Psoas muscle (tissue), 8 donors: ENCODE results near the gene DGKB. TPM values are rescaled to one million over a fixed set of nuclear protein-coding genes. Genes with fewer than 3 reads are reported as not detected.

Experiments
- ATAC-seq, 4 donors: fragments of 200-7000 bp; cut with Tn5 transposase; one replicate each; pipeline ENCODE4 v1.9.1; 2020; ENCODE audit warnings: moderate library complexity in 3 of 4, mild to moderate bottlenecking in 2 of 4
- DNase-seq, 2 donors: peaks; one replicate each; pipeline ENCODE4 v3.0.0-alpha.2; 2020
- H3K27ac ChIP-seq: fragments of 200-600 bp; one replicate; pipeline ENCODE4 v1.8.0; 2022
- H3K27me3 ChIP-seq, 3 donors: fragments of 200-600 bp in 1 of 3; one replicate each; pipeline versions ENCODE4 v1.6.1 to v1.8.0; 2013 to 2022; ENCODE audit warnings: low read length in 2 of 3, mild to moderate bottlenecking in 2 of 3, moderate library complexity in 1 of 3; ENCODE audit not compliant: insufficient read depth in 3 of 3
- H3K36me3 ChIP-seq, 2 donors: fragments of 200-600 bp in 1 of 2; one replicate each; pipeline versions ENCODE4 v1.6.1 to v1.8.0; 2013 to 2022; ENCODE audit warnings: low read depth in 1 of 2, mild to moderate bottlenecking in 1 of 2, moderate library complexity in 1 of 2; ENCODE audit not compliant: insufficient read depth in 1 of 2
- H3K4me1 ChIP-seq: fragments of 200-600 bp; one replicate; pipeline ENCODE4 v1.8.0; 2022
- H3K4me3 ChIP-seq: fragments of 200-600 bp; one replicate; pipeline ENCODE4 v1.8.0; 2022; ENCODE audit warnings: mild to moderate bottlenecking
- H3K9me3 ChIP-seq: fragments of 200-600 bp; one replicate; pipeline ENCODE4 v1.8.0; 2022
- whole genome bisulfite sequencing, 3 donors: extraction: QIAGEN DNeasy Blood & Tissue Kit; methylation state at CpG; one replicate each; pipeline versions ENCODE4 v1.1.6 to v1.1.7; 2013; 5-methylcytosine and 5-hydroxymethylcytosine counted together
- intact Hi-C, 2 donors: fragments of 100-400 bp; cut with DNase I; formaldehyde crosslinking; loops; one replicate each; pipeline versions ENCODE4 v1.11.0 to v1.14.2; 2022
- polyA plus RNA-seq, 3 donors: library from polyadenylated mRNA; stranded (reverse); fragments of 200-250 nt; gene quantifications; one replicate each; pipeline ENCODE4 v1.2.3, GENCODE V29; 2013
- total RNA-seq, 4 donors: library from RNA; stranded (reverse); fragmentation: NEBNext Ultra II Directional in 2 of 4; extraction: Animal tissue kit (Norgen Biotek cat#: 25700) in 2 of 4; gene quantifications; one replicate each; pipeline versions ENCODE4 v1.2.1 to v1.2.4, GENCODE V29; 2021 to 2023
- TF ChIP-seq, protein P1 (sequence below): fragments of 200-600 bp; IDR thresholded peaks from one replicate; pipeline ENCODE4 v1.8.0; 2022; ENCODE audit warnings: antibody characterized with exemption
- donor health status: healthy with polysubstance abuse.
- donor health status: DM: no; HTN: no; CAD: no; lungs with moderate emphysema.
- donor health status: Bipolar disorder and iron deficiency.
- donor health status: healthy.
- donor health status: DM: yes; HTN: yes; CAD: no.
- donor health status: DM: no; HTN: no; CAD: no.
- donor health status: DM: no; HTN: no; CAD: no.
- donor health status: DM: yes; HTN: yes; CAD: no.

DGKB gene
- total and polyA plus RNA-seq, 7 donors: 0.01 to 0.26 (median 0.04) TPM; not detected in 2

DNA sequence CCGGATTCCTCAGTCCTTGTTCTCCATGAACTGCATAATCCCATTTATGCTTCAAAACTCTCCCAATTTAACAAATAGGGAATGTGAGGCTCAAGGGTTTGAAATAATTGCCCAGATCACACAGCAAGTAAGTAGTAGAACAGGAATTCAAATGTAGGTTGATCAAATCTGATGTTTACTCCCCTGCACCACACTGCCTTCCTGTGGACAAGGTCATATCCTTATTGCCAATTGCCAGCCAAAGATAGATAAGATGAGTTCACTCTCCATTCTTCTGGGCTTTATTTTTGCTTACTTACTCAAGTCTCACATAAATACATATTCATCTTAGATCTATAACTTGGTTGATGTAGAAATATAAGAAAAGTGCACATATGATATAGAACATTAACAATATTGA, 477.9 kb downstream of the DGKB start:
- ATAC-seq (no peak), DNase-seq (no peak)
- Histone ChIP-seq H3K27ac (no peak overlapping the region), H3K27me3 (no peaks in the 10 kb centered on the region), H3K36me3 (no peaks in the 10 kb centered on the region), H3K4me1 (no peaks in the 10 kb centered on the region), H3K9me3 (no peaks in the 10 kb centered on the region), H3K4me3 (no peak overlapping the region)
- 96 to 100% (median 96%) methylated on average over 1 of the region's 1 CpG for WGBS, 3 donors
- TF ChIP-seq, protein P1, sequence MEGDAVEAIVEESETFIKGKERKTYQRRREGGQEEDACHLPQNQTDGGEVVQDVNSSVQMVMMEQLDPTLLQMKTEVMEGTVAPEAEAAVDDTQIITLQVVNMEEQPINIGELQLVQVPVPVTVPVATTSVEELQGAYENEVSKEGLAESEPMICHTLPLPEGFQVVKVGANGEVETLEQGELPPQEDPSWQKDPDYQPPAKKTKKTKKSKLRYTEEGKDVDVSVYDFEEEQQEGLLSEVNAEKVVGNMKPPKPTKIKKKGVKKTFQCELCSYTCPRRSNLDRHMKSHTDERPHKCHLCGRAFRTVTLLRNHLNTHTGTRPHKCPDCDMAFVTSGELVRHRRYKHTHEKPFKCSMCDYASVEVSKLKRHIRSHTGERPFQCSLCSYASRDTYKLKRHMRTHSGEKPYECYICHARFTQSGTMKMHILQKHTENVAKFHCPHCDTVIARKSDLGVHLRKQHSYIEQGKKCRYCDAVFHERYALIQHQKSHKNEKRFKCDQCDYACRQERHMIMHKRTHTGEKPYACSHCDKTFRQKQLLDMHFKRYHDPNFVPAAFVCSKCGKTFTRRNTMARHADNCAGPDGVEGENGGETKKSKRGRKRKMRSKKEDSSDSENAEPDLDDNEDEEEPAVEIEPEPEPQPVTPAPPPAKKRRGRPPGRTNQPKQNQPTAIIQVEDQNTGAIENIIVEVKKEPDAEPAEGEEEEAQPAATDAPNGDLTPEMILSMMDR: no peak
- intact Hi-C loops: no loop called here

DNA sequence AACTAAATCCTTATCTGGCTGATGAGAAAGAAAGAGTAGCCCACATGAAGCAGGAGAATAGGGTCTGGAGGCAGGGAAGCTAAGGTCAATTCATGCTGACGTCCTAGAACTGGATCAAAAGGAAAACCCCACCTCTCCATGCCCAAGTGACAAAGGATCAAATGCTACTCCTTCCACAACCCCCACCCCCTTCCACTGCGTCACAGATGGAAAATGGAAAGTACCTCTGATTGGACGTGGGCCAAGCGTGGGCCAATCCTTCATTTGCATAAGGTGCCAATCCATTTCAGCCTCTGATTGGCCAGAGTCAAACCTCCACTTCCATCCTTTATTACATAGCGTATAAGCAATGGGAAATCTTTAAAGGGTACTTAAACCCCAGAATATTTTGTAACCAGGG, 481.8 kb downstream of the DGKB start:
- WGBS, 3 donors: 67 to 81% (median 74%) methylated on average over 5 of the region's 5 CpGs
- Histone ChIP-seq H3K4me3 (no peak overlapping the region), H3K4me1 (no peaks in the 10 kb centered on the region), H3K27ac (no peak overlapping the region), H3K36me3 (no peaks in the 10 kb centered on the region), H3K9me3 (no peaks in the 10 kb centered on the region), H3K27me3 (no peaks in the 10 kb centered on the region)
- intact Hi-C loops: no loop called here
- DNase-seq: no peak
- ATAC-seq: no peak
- TF ChIP-seq, protein P1: no peak

DNA sequence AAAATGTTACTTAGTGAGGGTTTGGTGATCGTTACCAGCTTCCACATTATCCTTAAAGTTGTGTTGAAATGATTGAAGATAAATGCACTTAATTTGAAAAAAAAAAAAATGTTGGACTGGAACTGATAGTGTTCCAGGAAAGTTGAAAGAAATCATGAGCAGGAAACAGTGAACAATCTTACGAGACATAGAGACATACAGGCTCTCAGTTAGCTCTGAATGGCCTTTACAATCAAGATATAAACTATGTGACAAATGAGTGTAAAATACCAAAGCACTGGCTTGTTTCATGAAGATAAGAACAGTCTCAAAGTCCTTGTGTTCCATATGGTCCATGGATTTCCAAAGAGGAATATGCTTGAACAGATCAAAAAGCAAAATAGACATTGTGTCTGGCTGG, 483.0 kb downstream of the DGKB start:
- Histone ChIP-seq H3K4me1 (no peaks in the 10 kb centered on the region), H3K4me3 (no peak overlapping the region), H3K27ac (no peak overlapping the region), H3K36me3 (no peaks in the 10 kb centered on the region), H3K27me3 (no peaks in the 10 kb centered on the region), H3K9me3 (no peaks in the 10 kb centered on the region)
- TF ChIP-seq, protein P1: no peak
- WGBS, 3 donors: 66 to 76% (median 76%) methylated on average over 2 of the region's 2 CpGs
- DNase-seq: no peak
- no peak for ATAC-seq
- intact Hi-C loops: no loop called here

DNA sequence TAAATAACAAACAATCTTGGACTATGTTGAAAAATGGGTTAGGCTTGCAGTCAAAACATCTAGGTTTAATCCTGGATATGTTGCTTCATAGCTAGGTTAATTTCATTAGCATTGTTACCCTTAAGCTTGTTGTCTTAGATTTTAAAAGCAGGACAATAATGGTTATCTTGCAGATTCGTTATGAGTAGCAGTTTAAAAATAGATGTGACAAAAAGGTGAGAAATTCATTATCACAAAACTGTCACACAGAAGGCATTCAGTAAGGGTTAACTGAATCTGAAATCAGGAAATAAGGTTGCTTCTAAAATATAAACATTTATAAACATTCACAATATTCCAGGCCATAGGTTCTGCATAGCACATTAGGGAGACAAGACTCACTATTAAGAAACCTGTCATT, 483.9 kb downstream of the DGKB start:
- H3K27ac ChIP-seq: no peak overlapping the region
- ATAC-seq: no peak
- intact Hi-C loops: no loop called here

More for the DNA sequence above, 483.9 kb downstream of the DGKB start:
- Histone ChIP-seq H3K4me1 (no peaks in the 10 kb centered on the region), H3K4me3 (no peak overlapping the region), H3K36me3 (no peaks in the 10 kb centered on the region), H3K27me3 (no peaks in the 10 kb centered on the region), H3K9me3 (no peaks in the 10 kb centered on the region)
- TF ChIP-seq, protein P1: no peak
- 34 to 88% (median 53%) methylated on average over 1 of the region's 1 CpG for WGBS, 3 donors
- DNase-seq: no peak
